Mucosa of stomach (tissue), 1 donor: ENCODE data around the gene NDUFAF8.

ENCODE experiments used
- H3K27me3 ChIP-seq: one replicate; pipeline ENCODE4 v1.7.0; 2013; ENCODE audit warnings: mild to moderate bottlenecking, low read length; ENCODE audit not compliant: control insufficient read depth, insufficient read depth
- H3K36me3 ChIP-seq: one replicate; pipeline ENCODE4 v1.7.0; 2013; ENCODE audit warnings: low read length; ENCODE audit not compliant: control insufficient read depth, insufficient read depth
- H3K4me1 ChIP-seq: one replicate; pipeline ENCODE4 v1.7.0; 2013; ENCODE audit warnings: mild to moderate bottlenecking, low read length; ENCODE audit not compliant: control insufficient read depth, insufficient read depth
- H3K4me3 ChIP-seq: one replicate; pipeline ENCODE4 v1.7.0; 2013; ENCODE audit warnings: low read length
- H3K9ac ChIP-seq: one replicate; pipeline ENCODE4 v1.7.0; 2013; ENCODE audit warnings: mild to moderate bottlenecking, low read length, moderate library complexity
- H3K9me3 ChIP-seq: one replicate; pipeline ENCODE4 v1.7.0; 2013; ENCODE audit warnings: mild to moderate bottlenecking, low read length, moderate library complexity; ENCODE audit not compliant: control insufficient read depth
- donor health status: Pancreatic carcinoma.

NDUFAF8 gene

GRCh38 chr17:81238490-81238814 is 666 bp upstream of the NDUFAF8 start:
- Histone ChIP-seq H3K9me3 (no peaks in the 10 kb centered on the region), H3K36me3 (no peaks in the 10 kb centered on the region), H3K4me3 (peak overlapping the region; percentile 82), H3K9ac (peak overlapping the region; percentile 79), H3K27me3 (no peaks in the 10 kb centered on the region), H3K4me1 (peaks cover 21% of the 10 kb centered on the region)

GRCh38 chr17:81239714-81240555 is 817 bp downstream of the NDUFAF8 start:
- Histone ChIP-seq H3K9ac (peak overlapping the region; percentile 70), H3K36me3 (no peaks in the 10 kb centered on the region), H3K9me3 (no peaks in the 10 kb centered on the region), H3K4me3 (peak overlapping the region; percentile 29), H3K4me1 (peaks cover 21% of the 10 kb centered on the region), H3K27me3 (no peaks in the 10 kb centered on the region)

GRCh38 chr17:81240761-81241160 is 1.6 kb downstream of the NDUFAF8 start:
- no peak overlapping the region for H3K9ac ChIP-seq
- no peaks in the 10 kb centered on the region for H3K36me3 ChIP-seq
- no peak overlapping the region for H3K4me3 ChIP-seq
- no peaks in the 10 kb centered on the region for H3K27me3 ChIP-seq
- H3K9me3 ChIP-seq = no peaks in the 10 kb centered on the region
- peaks cover 21% of the 10 kb centered on the region for H3K4me1 ChIP-seq

GRCh38 chr17:81241203-81241602 is 2.1 kb downstream of the NDUFAF8 start:
- Histone ChIP-seq H3K9me3 (no peaks in the 10 kb centered on the region), H3K4me1 (peaks cover 21% of the 10 kb centered on the region), H3K4me3 (no peak overlapping the region), H3K27me3 (no peaks in the 10 kb centered on the region), H3K36me3 (no peaks in the 10 kb centered on the region), H3K9ac (no peak overlapping the region)

- H3K9ac ChIP-seq = no peak overlapping the region
- peaks cover 21% of the 10 kb centered on the region for H3K4me1 ChIP-seq
- H3K27me3 ChIP-seq = no peaks in the 10 kb centered on the region
- H3K36me3 ChIP-seq = no peaks in the 10 kb centered on the region
- H3K9me3 ChIP-seq = no peaks in the 10 kb centered on the region
- H3K4me3 ChIP-seq = no peak overlapping the region
Measured at GRCh38 chr17:81241648-81242420, 2.7 kb downstream of the NDUFAF8 start.

GRCh38 chr17:81242421-81243332 is 3.6 kb downstream of the NDUFAF8 start:
- Histone ChIP-seq H3K9me3 (no peaks in the 10 kb centered on the region), H3K27me3 (no peaks in the 10 kb centered on the region), H3K4me3 (no peak overlapping the region), H3K36me3 (no peaks in the 10 kb centered on the region), H3K9ac (no peak overlapping the region), H3K4me1 (peaks cover 15% of the 10 kb centered on the region)

GRCh38 chr17:81243333-81243664 is 4.2 kb downstream of the NDUFAF8 start:
- H3K27me3 ChIP-seq = no peaks in the 10 kb centered on the region
- no peaks in the 10 kb centered on the region for H3K36me3 ChIP-seq
- no peak overlapping the region for H3K9ac ChIP-seq
- H3K9me3 ChIP-seq = no peaks in the 10 kb centered on the region
- H3K4me1 ChIP-seq = peaks cover 10% of the 10 kb centered on the region
- no peak overlapping the region for H3K4me3 ChIP-seq

- peaks cover 10% of the 10 kb centered on the region for H3K4me1 ChIP-seq
- H3K36me3 ChIP-seq = peaks cover 3% of the 10 kb centered on the region
- H3K27me3 ChIP-seq = no peaks in the 10 kb centered on the region
- H3K9me3 ChIP-seq = no peaks in the 10 kb centered on the region
- H3K4me3 ChIP-seq = no peak overlapping the region
- H3K9ac ChIP-seq = no peak overlapping the region
Measured at GRCh38 chr17:81244358-81245023, 5.4 kb downstream of the NDUFAF8 start.

- no peaks in the 10 kb centered on the region for H3K27me3 ChIP-seq
- H3K9ac ChIP-seq = no peak overlapping the region
- no peak overlapping the region for H3K4me3 ChIP-seq
- H3K4me1 ChIP-seq = peaks cover 5% of the 10 kb centered on the region
- peaks cover 6% of the 10 kb centered on the region for H3K36me3 ChIP-seq
- no peaks in the 10 kb centered on the region for H3K9me3 ChIP-seq
Measured at GRCh38 chr17:81245024-81245664, 6.0 kb downstream of the NDUFAF8 start.

- H3K36me3 ChIP-seq = peaks cover 6% of the 10 kb centered on the region
- H3K4me1 ChIP-seq = peaks cover 3% of the 10 kb centered on the region
- H3K9me3 ChIP-seq = no peaks in the 10 kb centered on the region
- H3K27me3 ChIP-seq = no peaks in the 10 kb centered on the region
- no peak overlapping the region for H3K9ac ChIP-seq
- no peak overlapping the region for H3K4me3 ChIP-seq
Measured at GRCh38 chr17:81245665-81246342, 6.7 kb downstream of the NDUFAF8 start.

GRCh38 chr17:81246343-81246670 is 7.2 kb downstream of the NDUFAF8 start:
- no peaks in the 10 kb centered on the region for H3K27me3 ChIP-seq
- no peak overlapping the region for H3K9ac ChIP-seq
- H3K4me3 ChIP-seq = no peak overlapping the region
- no peaks in the 10 kb centered on the region for H3K9me3 ChIP-seq
- H3K36me3 ChIP-seq = peaks cover 6% of the 10 kb centered on the region
- peaks cover 3% of the 10 kb centered on the region for H3K4me1 ChIP-seq
